Measurements from ENCODE around the gene ISM1. TPM values are rescaled to one million over a fixed set of nuclear protein-coding genes. Genes with fewer than 3 reads are reported as not detected.

The ISM1 gene
- total RNA-seq, 1 experiment from 2014 or later = 0.20 TPM

DNA sequence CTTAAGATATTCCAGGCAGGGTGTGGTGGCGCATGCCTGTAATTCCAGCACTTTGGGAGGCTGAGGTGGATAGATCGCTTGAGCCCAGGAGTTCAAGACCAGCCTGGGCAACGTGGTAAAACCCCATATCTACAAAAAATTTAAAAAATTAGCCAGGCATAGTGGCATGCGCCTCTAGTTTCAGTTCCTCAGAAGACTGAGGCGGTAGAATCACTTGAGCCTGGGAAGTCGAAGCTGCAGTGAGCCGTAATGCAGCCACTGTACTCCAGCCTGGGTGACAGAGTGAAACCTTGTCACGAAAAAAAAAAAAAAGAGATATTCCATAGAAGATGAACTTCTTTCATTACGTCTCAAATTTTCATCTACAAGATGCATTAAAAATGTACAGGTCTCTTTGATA is 46.7 kb upstream of the ISM1 start:
- peaks cover 5% of the 10 kb centered on the region for H3K27me3 Mint-ChIP-seq (ENCODE audit: low read depth)
- no peak overlapping the region for H3K4ac ChIP-seq (ENCODE audit: low read depth, low read length)
- no peak overlapping the region for H3K4me2 ChIP-seq (ENCODE audit: insufficient read depth, insufficient read length, low read length)
- H3K27me3 ChIP-seq (ENCODE audit: insufficient read depth, low read length) = no peaks in the 10 kb centered on the region
- WGBS (ENCODE audit: extremely low coverage, insufficient read length, low lambda C conversion rate) = no CpG with 5 or more reads among the region's 9 CpGs
- no peak overlapping the region for H4K8ac ChIP-seq (replicated peaks; ENCODE audit: insufficient read length, low read depth, low read length)
- H3K27ac Mint-ChIP-seq = no peak overlapping the region
- H3K23me2 ChIP-seq (ENCODE audit: insufficient read length, low read depth, low read length, poor library complexity, severe bottlenecking) = no peaks in the 10 kb centered on the region
- no peaks in the 10 kb centered on the region for H3K79me1 ChIP-seq (ENCODE audit: insufficient read depth, low read depth, low read length, poor library complexity, severe bottlenecking)
- no peak overlapping the region for H4K91ac ChIP-seq (ENCODE audit: insufficient read length, low read depth, low read length)
- no peak overlapping the region for H3K9ac ChIP-seq (ENCODE audit: extremely low read depth, insufficient read length, low read length)
- H3K9me3 ChIP-seq (ENCODE audit: control insufficient read depth, low read depth, low read length) = no peaks in the 10 kb centered on the region
- H2AFZ ChIP-seq (ENCODE audit: low read length) = no peak overlapping the region
- H3K4me3 Mint-ChIP-seq = no peak overlapping the region
- no peaks in the 10 kb centered on the region; a peak in 2 of 5 replicates for H3K9me3 Mint-ChIP-seq
- H2BK120ac ChIP-seq (ENCODE audit: low read depth, low read length, poor library complexity, severe bottlenecking) = no peak overlapping the region
- H2BK12ac ChIP-seq (ENCODE audit: insufficient read length, low read depth, low read length) = no peak overlapping the region
- H3K4me1 Mint-ChIP-seq = no peaks in the 10 kb centered on the region
- no peak overlapping the region for H2AK5ac ChIP-seq (ENCODE audit: insufficient read length, low read length)
- no peak overlapping the region for H3K27ac ChIP-seq (ENCODE audit: insufficient read length, low read depth, low read length)
- H2BK15ac ChIP-seq (ENCODE audit: low read depth, low read length) = no peak overlapping the region
- TF ChIP-seq, protein P1, sequence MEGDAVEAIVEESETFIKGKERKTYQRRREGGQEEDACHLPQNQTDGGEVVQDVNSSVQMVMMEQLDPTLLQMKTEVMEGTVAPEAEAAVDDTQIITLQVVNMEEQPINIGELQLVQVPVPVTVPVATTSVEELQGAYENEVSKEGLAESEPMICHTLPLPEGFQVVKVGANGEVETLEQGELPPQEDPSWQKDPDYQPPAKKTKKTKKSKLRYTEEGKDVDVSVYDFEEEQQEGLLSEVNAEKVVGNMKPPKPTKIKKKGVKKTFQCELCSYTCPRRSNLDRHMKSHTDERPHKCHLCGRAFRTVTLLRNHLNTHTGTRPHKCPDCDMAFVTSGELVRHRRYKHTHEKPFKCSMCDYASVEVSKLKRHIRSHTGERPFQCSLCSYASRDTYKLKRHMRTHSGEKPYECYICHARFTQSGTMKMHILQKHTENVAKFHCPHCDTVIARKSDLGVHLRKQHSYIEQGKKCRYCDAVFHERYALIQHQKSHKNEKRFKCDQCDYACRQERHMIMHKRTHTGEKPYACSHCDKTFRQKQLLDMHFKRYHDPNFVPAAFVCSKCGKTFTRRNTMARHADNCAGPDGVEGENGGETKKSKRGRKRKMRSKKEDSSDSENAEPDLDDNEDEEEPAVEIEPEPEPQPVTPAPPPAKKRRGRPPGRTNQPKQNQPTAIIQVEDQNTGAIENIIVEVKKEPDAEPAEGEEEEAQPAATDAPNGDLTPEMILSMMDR (conservative IDR thresholded peaks at IDR 0.05) = no peak
- DNase-seq = no peak
- no peaks in the 10 kb centered on the region for H3K79me2 ChIP-seq (ENCODE audit: insufficient read depth, low read length)
- H2BK20ac ChIP-seq (ENCODE audit: low read depth, low read length, poor library complexity, severe bottlenecking) = no peak overlapping the region
- no peak overlapping the region for H3K14ac ChIP-seq (ENCODE audit: insufficient read depth, low read length)
- H3K18ac ChIP-seq (ENCODE audit: insufficient read length, low read depth, low read length) = no peak overlapping the region
- no peak overlapping the region for H3K23ac ChIP-seq (ENCODE audit: insufficient read length, low read depth, low read length)
- no peak overlapping the region for H3T11ph ChIP-seq (ENCODE audit: low read length)
- no peak overlapping the region for H2BK5ac ChIP-seq (ENCODE audit: insufficient read length, low read length)
- no peaks in the 10 kb centered on the region for H4K20me1 ChIP-seq (ENCODE audit: control insufficient read depth, insufficient read depth, insufficient read length)
- H4K5ac ChIP-seq (ENCODE audit: insufficient read length, low read depth, low read length) = no peak overlapping the region
- H3K4me1 ChIP-seq (ENCODE audit: insufficient read depth, low read length) = no peaks in the 10 kb centered on the region
- no peak overlapping the region for H3K56ac ChIP-seq (ENCODE audit: insufficient read length, low read depth, low read length)
- no peaks in the 10 kb centered on the region; a peak in 1 of 7 replicates for H3K36me3 Mint-ChIP-seq (ENCODE audit: insufficient read depth in 1 of 3, low read depth in 3 of 3)

All from H9 (cell line).